SK-N-SH (cell line): ENCODE measurements around the gene UGT1A4. TPM values are rescaled to one million over a fixed set of nuclear protein-coding genes. Genes with fewer than 3 reads are reported as not detected.

ENCODE experiments used
- CTCF ChIA-PET: fragments of 300-600, 350-600 bp; formaldehyde crosslinking; extraction: SDS; loops from one replicate; lab custom pipeline; 2021; lab: Yijun Ruan, JAX
- POLR2A ChIA-PET: fragments of 350-600 bp; sonication (Branson Sonifier 250); formaldehyde crosslinking; extraction: SDS; loops from one replicate; lab custom pipeline; 2020; ENCODE audit warnings: antibody characterized with exemption, inconsistent platforms; lab: Yijun Ruan, JAX
- DNase-seq: peaks from one replicate; pipeline ENCODE4 v3.0.0; 2012
- H2AFZ ChIP-seq: fragments of 200-600 bp; sonication (generic); 2 replicates; pipeline ENCODE4 v1.8.1; 2016; ENCODE audit warnings: antibody characterized with exemption, mild to moderate bottlenecking, low read depth
- H3F3A ChIP-seq: fragments of 200-600 bp; sonication (generic); replicated peaks from 2 replicates; pipeline ENCODE3; 2016; ENCODE audit warnings: antibody characterized with exemption, mild to moderate bottlenecking; ENCODE audit not compliant: insufficient read depth
- H3K27ac ChIP-seq, 2 experiments: fragments of 200-500 bp in 1 of 2; fragments of 200-600 bp in 1 of 2; sonication (Bioruptor generic) in 1 of 2; sonication (generic), shearing (Covaris generic) in 1 of 2; 2 replicates each; pipeline versions ENCODE4 v1.5.1 to v1.6.1; 2014 to 2016; ENCODE audit warnings: low read depth in 2 of 2, inconsistent platforms in 1 of 2, low read length in 1 of 2, mild to moderate bottlenecking in 1 of 2, mixed read lengths in 1 of 2
- H3K27me3 ChIP-seq: fragments of 200-600 bp; sonication (generic), shearing (Covaris generic); 2 replicates; pipeline ENCODE4 v1.6.1; 2016; ENCODE audit warnings: mixed run types; ENCODE audit not compliant: insufficient read depth
- H3K36me3 ChIP-seq, 2 experiments: fragments of 200-500 bp in 1 of 2; fragments of 200-600 bp in 1 of 2; sonication (Bioruptor generic) in 1 of 2; sonication (generic) in 1 of 2; replicated peaks in 1 of 2; 2 replicates each; pipeline versions ENCODE3 to v1.5.1; 2014 to 2016; ENCODE audit warnings: low read length in 1 of 2, mild to moderate bottlenecking in 1 of 2; ENCODE audit not compliant: insufficient read depth in 2 of 2, control insufficient read depth in 1 of 2
- H3K4me1 ChIP-seq, 2 experiments: fragments of 200-500 bp in 1 of 2; fragments of 200-600 bp in 1 of 2; sonication (Bioruptor generic) in 1 of 2; sonication (generic), shearing (Covaris generic) in 1 of 2; 2 replicates each; pipeline versions ENCODE4 v1.5.1 to v1.6.1; 2014 to 2016; ENCODE audit warnings: low read depth in 1 of 2, low read length in 1 of 2, mixed run types in 1 of 2; ENCODE audit not compliant: insufficient read depth in 2 of 2, control insufficient read depth in 1 of 2
- H3K4me2 ChIP-seq: fragments of 200-600 bp; sonication (generic), shearing (Covaris generic); 2 replicates; pipeline ENCODE4 v1.6.1; 2017; ENCODE audit warnings: mixed run types
- H3K4me3 ChIP-seq, 2 experiments: fragments of 200-500 bp in 1 of 2; fragments of 200-600 bp in 1 of 2; sonication (Bioruptor generic) in 1 of 2; sonication (generic), shearing (Covaris generic) in 1 of 2; 2 replicates each; pipeline versions ENCODE4 v1.5.1 to v1.8.1; 2014 to 2016; ENCODE audit warnings: low read depth in 2 of 2, inconsistent platforms in 1 of 2, low read length in 1 of 2, mild to moderate bottlenecking in 1 of 2, mixed read lengths in 1 of 2, moderate library complexity in 1 of 2
- H3K79me2 ChIP-seq: fragments of 200-600 bp; sonication (generic); 2 replicates; pipeline ENCODE4 v1.8.1; 2017; ENCODE audit warnings: mild to moderate bottlenecking; ENCODE audit not compliant: insufficient read depth
- H3K9ac ChIP-seq: fragments of 200-600 bp; sonication (generic); 2 replicates; pipeline ENCODE4 v1.6.1; 2017; ENCODE audit warnings: mixed run types
- H3K9me2 ChIP-seq: fragments of 200-600 bp; sonication (generic); 2 replicates; pipeline ENCODE4 v1.6.1; 2017; ENCODE audit warnings: mixed run types
- H3K9me3 ChIP-seq: fragments of 200-600 bp; sonication (generic); 2 replicates; pipeline ENCODE4 v1.6.1; 2017; ENCODE audit warnings: mixed run types, mild to moderate bottlenecking, moderate library complexity
- H4K20me1 ChIP-seq: fragments of 200-600 bp; sonication (generic); 2 replicates; pipeline ENCODE4 v1.6.1; 2017; ENCODE audit warnings: mild to moderate bottlenecking, mixed run types; ENCODE audit not compliant: insufficient read depth
- CTCF ChIP-seq: fragments of 200-600 bp; sonication (generic); IDR thresholded peaks from 2 replicates; pipeline ENCODE4 v1.6.1; 2017; ENCODE audit warnings: antibody characterized with exemption, mild to moderate bottlenecking, moderate library complexity
- GABPA ChIP-seq: IDR thresholded peaks from 2 replicates; pipeline ENCODE4 v1.4.0; 2012; ENCODE audit warnings: low read depth, mild to moderate bottlenecking
- IRF3 ChIP-seq: fragments of 150-350 bp; IDR thresholded peaks from 2 replicates; pipeline ENCODE4 v1.6.1; 2016; ENCODE audit warnings: mild to moderate bottlenecking, low read depth, low read length
- MAX ChIP-seq: IDR thresholded peaks from 2 replicates; pipeline ENCODE4 v1.4.0; 2012; ENCODE audit warnings: low read depth
- POLR2AphosphoS5 ChIP-seq: IDR thresholded peaks from 2 replicates; pipeline ENCODE4 v1.6.1; 2012; ENCODE audit warnings: low read depth, low read length
- RAD21 ChIP-seq: IDR thresholded peaks from 2 replicates; pipeline ENCODE4 v1.6.1; 2012; ENCODE audit warnings: mild to moderate bottlenecking, low read length
- RCOR1 ChIP-seq: fragments of 150-350 bp; IDR thresholded peaks from 2 replicates; pipeline ENCODE4 v1.6.1; 2017; ENCODE audit warnings: antibody characterized with exemption, low read length
- REST ChIP-seq: IDR thresholded peaks from 2 replicates; pipeline ENCODE4 v1.6.1; 2012; ENCODE audit warnings: mild to moderate bottlenecking, low read depth, low read length, moderate library complexity
- SMC3 ChIP-seq: IDR thresholded peaks from 2 replicates; pipeline ENCODE4 v1.6.1; 2012; ENCODE audit warnings: low read depth, low read length, improper control_type of control experiment
- TAF1 ChIP-seq: IDR thresholded peaks from 2 replicates; pipeline ENCODE4 v1.6.1; 2012; ENCODE audit warnings: low read depth, mild to moderate bottlenecking, low read length, moderate library complexity, borderline replicate concordance
- USF1 ChIP-seq: IDR thresholded peaks from 2 replicates; pipeline ENCODE4 v1.4.0; 2012; ENCODE audit warnings: low read depth, borderline replicate concordance
- USF2 ChIP-seq: fragments of 150-350 bp; IDR thresholded peaks from 2 replicates; pipeline ENCODE4 v1.6.1; 2017; ENCODE audit warnings: antibody characterized with exemption, low read length, low read depth, borderline replicate concordance
- WGBS: methylation state at CpG from one replicate; pipeline ENCODE4 v1.1.6; 2017; ENCODE audit warnings: low lambda C conversion rate; 5-methylcytosine and 5-hydroxymethylcytosine counted together
- polyA plus RNA-seq, 3 experiments: library from polyadenylated mRNA; depleted of rRNA; stranded (reverse); fragments of >200 nt; gene quantifications; 2 replicates each; pipeline ENCODE4 v1.2.3, GENCODE V29; 2012

Gene UGT1A4
- polyA plus RNA-seq, 1 of the 3 experiments (the other 2 are of a cell fraction) = not detected

GRCh38 chr2:233769260-233769659, 50.7 kb downstream of the UGT1A4 start:
- Histone ChIP-seq H3K36me3 (no peaks in the 10 kb centered on the region), H3F3A (no peaks in the 10 kb centered on the region), H4K20me1 (no peaks in the 10 kb centered on the region), H3K9me2 (no peaks in the 10 kb centered on the region), H3K4me2 (no peak overlapping the region), H2AFZ (no peak overlapping the region), H3K4me1 (no peaks in the 10 kb centered on the region), H3K9me3 (no peaks in the 10 kb centered on the region), H3K27ac (no peak overlapping the region), H3K4me3 (no peak overlapping the region), H3K79me2 (no peaks in the 10 kb centered on the region), H3K9ac (no peak overlapping the region), H3K27me3 (no peaks in the 10 kb centered on the region; the same call in 1 of the 2 replicates)
- ChIA-PET POLR2A (no interaction called here), CTCF (no interaction called here)
- no peak for DNase-seq
- no peak for TF ChIP-seq CTCF
- no peak for TF ChIP-seq SMC3
- no peak for TF ChIP-seq TAF1
- TF ChIP-seq RAD21 = no peak
- TF ChIP-seq RCOR1 = no peak
- no peak for TF ChIP-seq GABPA
- TF ChIP-seq USF2 = no peak
- TF ChIP-seq IRF3 = no peak
- no peak for TF ChIP-seq REST
- TF ChIP-seq MAX = no peak
- no peak for TF ChIP-seq USF1
- TF ChIP-seq POLR2AphosphoS5 = no peak
- 78% methylated on average over 9 of the region's 9 CpGs for WGBS
